Measurements from ENCODE around the gene TEX26. TPM values are rescaled to one million over a fixed set of nuclear protein-coding genes. Genes with fewer than 3 reads are reported as not detected.

Gene TEX26
- total RNA-seq, 2 experiments from 2014 or later = not detected

GRCh38 chr13:31008400-31009115 lies 76.1 kb downstream of the TEX26 start:
- Mint-ChIP-seq H3K27ac (no peak overlapping the region), H3K9me3 (ENCODE audit: low read depth) (no peaks in the 10 kb centered on the region), H3K4me1 (peaks cover 3% of the 10 kb centered on the region), H3K27me3 (peaks cover 28% of the 10 kb centered on the region), H3K4me3 (no peak overlapping the region), H3K36me3 (ENCODE audit: low read depth) (no peaks in the 10 kb centered on the region)
- intact Hi-C loops (cut with DNase I, micrococcal nuclease) = no loop called here
- CTCF ChIA-PET = interaction anchor here (0.7 kb wide), 1 partner anchor 143 kb away, joined by 3 read pairs; no protein-coding TSS in a partner anchor
- peak; percentile 17 for DNase-seq
- POLR2A ChIA-PET = no interaction called here
- peak; percentile 75 for ATAC-seq

DNA sequence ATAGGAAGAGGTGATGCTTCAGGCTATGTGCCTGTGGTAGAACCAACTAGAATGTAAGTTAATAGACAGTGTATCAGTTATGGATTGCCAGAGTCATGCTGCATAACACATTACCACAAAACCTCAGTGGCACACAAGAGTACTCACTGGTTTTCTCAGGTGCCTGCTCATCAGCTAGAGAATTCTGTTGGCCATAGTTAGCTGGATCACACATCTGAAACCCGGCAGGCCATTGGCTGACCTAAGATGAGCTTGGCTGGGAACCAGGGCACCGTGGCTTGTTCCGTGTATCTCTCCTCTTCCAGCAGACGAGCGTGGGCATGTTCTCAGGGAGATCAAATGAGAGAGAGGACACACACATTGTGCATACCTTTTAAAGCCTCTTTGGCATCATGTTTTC lies 76.7 kb downstream of the TEX26 start:
- Mint-ChIP-seq H3K4me1 (peaks cover 3% of the 10 kb centered on the region), H3K9me3 (ENCODE audit: low read depth) (no peaks in the 10 kb centered on the region), H3K27ac (no peak overlapping the region), H3K4me3 (no peak overlapping the region), H3K36me3 (ENCODE audit: low read depth) (no peaks in the 10 kb centered on the region), H3K27me3 (peaks cover 30% of the 10 kb centered on the region)
- ATAC-seq (peak; percentile 42), DNase-seq (no peak)
- intact Hi-C loops (cut with DNase I, micrococcal nuclease) = no loop called here
- ChIA-PET POLR2A (no interaction called here), CTCF (interaction anchor here (0.7 kb wide), 1 partner anchor 143 kb away, joined by 3 read pairs; no protein-coding TSS in a partner anchor)

GRCh38 chr13:31010296-31010695 lies 77.8 kb downstream of the TEX26 start:
- no peak for DNase-seq
- intact Hi-C loops (cut with DNase I, micrococcal nuclease) = no loop called here
- CTCF ChIA-PET = no interaction called here
- H3K4me3 Mint-ChIP-seq = no peak overlapping the region
- no peak for ATAC-seq
- POLR2A ChIA-PET = no interaction called here
- no peaks in the 10 kb centered on the region for H3K9me3 Mint-ChIP-seq (ENCODE audit: low read depth)
- no peaks in the 10 kb centered on the region for H3K36me3 Mint-ChIP-seq (ENCODE audit: low read depth)
- peaks cover 3% of the 10 kb centered on the region for H3K4me1 Mint-ChIP-seq
- H3K27ac Mint-ChIP-seq = no peak overlapping the region
- H3K27me3 Mint-ChIP-seq = peaks cover 32% of the 10 kb centered on the region

DNA sequence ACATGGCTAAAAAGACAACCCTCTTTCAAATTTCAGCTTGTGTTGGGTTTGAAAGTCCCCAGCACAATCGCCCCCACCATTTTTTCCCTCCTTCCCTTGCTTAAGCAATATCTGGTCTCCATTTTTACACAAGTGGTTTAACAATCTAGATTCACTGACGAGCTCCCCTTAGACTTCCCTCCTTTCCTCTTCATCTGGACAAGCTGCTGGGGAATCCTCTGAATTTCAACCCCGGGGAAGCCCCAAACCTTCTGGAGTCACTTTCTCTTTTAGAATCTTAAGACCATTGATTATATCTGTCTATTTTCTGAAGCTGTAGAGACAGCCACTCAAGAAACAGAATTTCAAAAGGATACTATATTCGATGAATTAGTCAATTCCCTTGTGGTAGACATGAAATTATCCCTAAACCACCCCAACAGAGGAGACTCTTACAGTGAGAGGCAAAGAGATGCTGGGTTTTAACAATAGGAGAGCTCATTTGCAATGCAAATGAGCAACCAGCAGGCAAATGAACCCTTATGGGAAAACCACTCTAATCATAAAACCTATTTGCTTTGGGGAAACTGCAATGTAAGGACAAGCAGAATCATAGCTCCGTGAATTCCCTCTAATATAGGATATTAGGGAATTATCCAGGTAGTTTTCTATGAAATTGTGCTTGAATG lies 78.9 kb downstream of the TEX26 start:
- intact Hi-C loops (cut with DNase I, micrococcal nuclease) = no loop called here
- Mint-ChIP-seq H3K9me3 (ENCODE audit: low read depth) (no peaks in the 10 kb centered on the region), H3K27me3 (peaks cover 30% of the 10 kb centered on the region), H3K36me3 (ENCODE audit: low read depth) (no peaks in the 10 kb centered on the region), H3K27ac (no peak overlapping the region), H3K4me3 (no peak overlapping the region), H3K4me1 (peaks cover 3% of the 10 kb centered on the region)
- DNase-seq = no peak
- POLR2A ChIA-PET = interaction anchor here (0.6 kb wide), 1 partner anchor 490 kb away, joined by 5 read pairs; no protein-coding TSS in a partner anchor
- ATAC-seq = no peak
- CTCF ChIA-PET = no interaction called here

GRCh38 chr13:31011901-31012654 lies 79.6 kb downstream of the TEX26 start:
- Mint-ChIP-seq H3K36me3 (ENCODE audit: low read depth) (no peaks in the 10 kb centered on the region), H3K4me3 (no peak overlapping the region), H3K4me1 (peaks cover 3% of the 10 kb centered on the region), H3K27ac (no peak overlapping the region), H3K9me3 (ENCODE audit: low read depth) (no peaks in the 10 kb centered on the region), H3K27me3 (peaks cover 31% of the 10 kb centered on the region)
- ATAC-seq (no peak), DNase-seq (no peak)
- ChIA-PET CTCF (no interaction called here), POLR2A (interaction anchor here (0.6 kb wide), 1 partner anchor 490 kb away, joined by 5 read pairs; no protein-coding TSS in a partner anchor)
- intact Hi-C loops (cut with DNase I, micrococcal nuclease) = no loop called here

GRCh38 chr13:31012655-31013024 lies 80.2 kb downstream of the TEX26 start:
- intact Hi-C loops (cut with DNase I, micrococcal nuclease) = no loop called here

DNA sequence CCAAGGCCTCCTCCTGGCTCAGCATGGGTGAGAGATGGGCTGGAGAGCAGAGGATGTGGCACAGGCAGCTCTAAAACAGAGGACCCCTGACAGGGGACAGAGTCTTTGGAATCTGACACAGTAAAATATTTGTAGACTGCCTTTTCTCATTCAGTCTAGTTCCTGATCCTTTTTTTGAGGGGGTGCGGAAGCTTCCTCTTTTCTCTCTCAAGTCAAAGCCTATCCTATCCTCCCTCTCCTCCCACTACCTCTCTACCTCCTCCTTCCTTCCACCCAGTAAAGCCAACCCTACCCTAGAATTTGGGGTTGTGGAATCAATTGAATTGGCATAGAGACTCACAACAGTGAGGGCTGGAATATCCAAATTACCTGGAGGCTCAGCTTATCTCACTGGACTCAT lies 82.0 kb downstream of the TEX26 start:
- DNase-seq (no peak), ATAC-seq (no peak)
- intact Hi-C loops (cut with DNase I, micrococcal nuclease) = no loop called here
- ChIA-PET CTCF (interaction anchor here (0.6 to 1.2 kb wide), 4 partner anchors 16 to 129 kb away, joined by 3 to 5 read pairs (median 3); no protein-coding TSS in a partner anchor), POLR2A (no interaction called here)
- no peaks in the 10 kb centered on the region for H3K36me3 Mint-ChIP-seq (ENCODE audit: low read depth)
- H3K4me1 Mint-ChIP-seq = peaks cover 3% of the 10 kb centered on the region
- no peak overlapping the region for H3K4me3 Mint-ChIP-seq
- H3K9me3 Mint-ChIP-seq (ENCODE audit: low read depth) = no peaks in the 10 kb centered on the region
- no peak overlapping the region for H3K27ac Mint-ChIP-seq
- peaks cover 33% of the 10 kb centered on the region for H3K27me3 Mint-ChIP-seq

More at GRCh38 chr13:31012655-31013024, 80.2 kb downstream of the TEX26 start:
- ChIA-PET POLR2A (no interaction called here), CTCF (no interaction called here)
- Mint-ChIP-seq H3K36me3 (ENCODE audit: low read depth) (no peaks in the 10 kb centered on the region), H3K27me3 (peaks cover 31% of the 10 kb centered on the region), H3K27ac (no peak overlapping the region), H3K9me3 (ENCODE audit: low read depth) (no peaks in the 10 kb centered on the region), H3K4me1 (peaks cover 3% of the 10 kb centered on the region), H3K4me3 (no peak overlapping the region)
- no peak for ATAC-seq
- DNase-seq = no peak

GRCh38 chr13:31015199-31015598 lies 82.7 kb downstream of the TEX26 start:
- ATAC-seq (no peak), DNase-seq (no peak)
- H3K27me3 Mint-ChIP-seq = peaks cover 33% of the 10 kb centered on the region
- intact Hi-C loops (cut with DNase I, micrococcal nuclease) = no loop called here
- H3K4me3 Mint-ChIP-seq = no peak overlapping the region
- CTCF ChIA-PET = interaction anchor here (0.8 to 1.0 kb wide), 3 partner anchors 17 to 114 kb away, joined by 3 to 5 read pairs (median 3); no protein-coding TSS in a partner anchor
- no peaks in the 10 kb centered on the region for H3K36me3 Mint-ChIP-seq (ENCODE audit: low read depth)
- no peak overlapping the region for H3K27ac Mint-ChIP-seq
- H3K9me3 Mint-ChIP-seq (ENCODE audit: low read depth) = no peaks in the 10 kb centered on the region
- POLR2A ChIA-PET = no interaction called here
- H3K4me1 Mint-ChIP-seq = peaks cover 3% of the 10 kb centered on the region

DNA sequence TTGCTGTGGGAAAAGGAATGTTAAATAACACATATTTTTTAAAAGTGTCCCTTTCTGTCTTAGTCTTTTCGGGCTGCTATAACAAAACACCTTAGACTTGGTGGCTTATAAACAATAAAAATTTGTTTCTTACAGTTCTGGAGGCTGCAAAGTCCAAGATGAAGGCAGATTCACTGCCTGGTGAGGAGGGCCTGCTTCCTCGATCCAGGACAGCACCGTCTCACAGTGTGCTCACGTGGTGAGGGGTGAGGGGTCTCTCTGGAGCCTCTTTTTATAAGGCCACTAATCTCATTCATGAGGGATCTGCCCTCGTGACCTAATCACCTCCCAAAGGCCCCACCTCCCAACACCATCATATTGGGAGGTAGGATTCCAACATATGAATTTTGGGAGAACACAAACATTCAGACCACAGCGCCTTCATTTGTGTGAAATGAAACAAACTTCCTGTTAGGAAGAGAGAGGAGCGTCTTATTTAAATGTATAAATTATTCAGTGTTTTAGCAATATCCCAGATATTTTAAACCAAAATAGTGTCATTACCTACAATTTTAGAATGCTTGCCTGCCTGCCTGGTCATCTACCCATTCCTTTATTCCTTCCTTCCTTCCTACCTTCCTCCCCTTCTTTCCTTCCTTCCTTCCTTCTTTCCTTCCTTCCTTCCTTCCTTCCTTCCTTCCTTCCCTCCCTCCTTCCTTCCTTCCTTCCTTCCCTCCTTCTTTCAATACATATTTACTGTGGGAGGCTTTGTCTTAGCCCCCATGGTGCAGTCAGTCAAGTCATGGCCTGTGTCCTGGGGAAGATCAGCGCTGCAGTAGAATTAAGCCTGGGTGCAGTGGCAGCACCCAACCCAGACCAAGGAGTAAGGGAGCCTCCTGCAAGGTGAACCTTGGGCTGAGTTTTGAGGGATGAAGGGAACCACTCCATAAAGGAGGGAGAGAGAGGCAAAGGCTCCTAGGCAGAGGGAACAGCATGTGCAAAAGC lies 84.2 kb downstream of the TEX26 start:
- H3K27me3 Mint-ChIP-seq = peaks cover 31% of the 10 kb centered on the region
- ATAC-seq = no peak
- no peak overlapping the region for H3K4me3 Mint-ChIP-seq
- no peaks in the 10 kb centered on the region for H3K4me1 Mint-ChIP-seq
- no peak for DNase-seq
- no peaks in the 10 kb centered on the region for H3K9me3 Mint-ChIP-seq (ENCODE audit: low read depth)
- ChIA-PET CTCF (no interaction called here), POLR2A (no interaction called here)
- no peaks in the 10 kb centered on the region for H3K36me3 Mint-ChIP-seq (ENCODE audit: low read depth)
- no peak overlapping the region for H3K27ac Mint-ChIP-seq
- intact Hi-C loops (cut with DNase I, micrococcal nuclease) = no loop called here

- H3K4me3 Mint-ChIP-seq = no peak overlapping the region
- H3K36me3 Mint-ChIP-seq (ENCODE audit: low read depth) = no peaks in the 10 kb centered on the region
- peaks cover 30% of the 10 kb centered on the region for H3K27me3 Mint-ChIP-seq
- no peaks in the 10 kb centered on the region for H3K4me1 Mint-ChIP-seq
- ATAC-seq = no peak
- DNase-seq = no peak
- H3K9me3 Mint-ChIP-seq (ENCODE audit: low read depth) = no peaks in the 10 kb centered on the region
- intact Hi-C loops (cut with DNase I, micrococcal nuclease) = no loop called here
- ChIA-PET CTCF (no interaction called here), POLR2A (no interaction called here)
- no peak overlapping the region for H3K27ac Mint-ChIP-seq
These were observed 86.1 kb downstream of the TEX26 start for GRCh38 chr13:31018511-31018910.

- no peak overlapping the region for H3K4me3 Mint-ChIP-seq
- no peaks in the 10 kb centered on the region for H3K4me1 Mint-ChIP-seq
- intact Hi-C loops (cut with DNase I, micrococcal nuclease) = no loop called here
- POLR2A ChIA-PET = no interaction called here
- peaks cover 26% of the 10 kb centered on the region for H3K27me3 Mint-ChIP-seq
- H3K9me3 Mint-ChIP-seq (ENCODE audit: low read depth) = no peaks in the 10 kb centered on the region
- no peaks in the 10 kb centered on the region for H3K36me3 Mint-ChIP-seq (ENCODE audit: low read depth)
- CTCF ChIA-PET = no interaction called here
- no peak overlapping the region for H3K27ac Mint-ChIP-seq
- ATAC-seq (no peak), DNase-seq (no peak)
These were observed 88.5 kb downstream of the TEX26 start for GRCh38 chr13:31020996-31021395.

Data from activated CD4-positive, alpha-beta T cell treated with anti-CD3 and anti-CD28 coated beads for 36 hours (primary cell).